PC-3 (cell line): ENCODE measurements around the gene GRIK1. TPM values are rescaled to one million over a fixed set of nuclear protein-coding genes. Genes with fewer than 3 reads are reported as not detected.

Experiments
- ATAC-seq: fragments of 200-7000 bp; cut with Tn5 transposase; 2 replicates; pipeline ENCODE4 v1.9.1; 2020; ENCODE audit warnings: mild to moderate bottlenecking, moderate library complexity
- BruUV-seq: library from RNA; stranded (reverse); fragments of 400-500 nt; replicated peaks from 2 replicates; lab custom pipeline; 2021; lab: Mats Ljungman, UMichigan
- CTCF ChIA-PET: fragments of 300-600 bp; sonication (Branson Sonifier 250); formaldehyde crosslinking; loops from one replicate; lab custom pipeline; 2022; ENCODE audit warnings: antibody characterized with exemption; lab: Charles Lee
- POLR2A ChIA-PET: fragments of 300-600 bp; sonication (Branson Sonifier 250); formaldehyde crosslinking; loops from one replicate; lab custom pipeline; 2022; ENCODE audit warnings: antibody characterized with exemption; ENCODE audit not compliant: unreplicated experiment; lab: Charles Lee
- DNase-seq: peaks from one replicate; pipeline ENCODE4 v3.0.0-alpha.2; 2015
- H2AFZ ChIP-seq: fragments of 300-600 bp; sonication (generic); 2 replicates; pipeline ENCODE4 v1.6.0; 2016; ENCODE audit warnings: antibody characterized with exemption, low read length
- H3F3A ChIP-seq: fragments of 300-600 bp; sonication (generic); one replicate; pipeline ENCODE4 v1.6.0; 2017; ENCODE audit warnings: antibody characterized with exemption, low read length, control low read depth, mild to moderate bottlenecking; ENCODE audit not compliant: unreplicated experiment
- H3K27ac ChIP-seq: fragments of 300-600 bp; sonication (generic); 2 replicates; pipeline ENCODE4 v1.5.1; 2016; ENCODE audit warnings: mild to moderate bottlenecking, low read length
- H3K27me3 ChIP-seq: fragments of 300-600 bp; sonication (generic); 2 replicates; pipeline ENCODE4 v1.6.1; 2016; ENCODE audit warnings: low read length, mixed read lengths
- H3K36me3 ChIP-seq: fragments of 300-600 bp; sonication (generic); 2 replicates; pipeline ENCODE4 v1.6.1; 2016; ENCODE audit warnings: low read depth, mixed run types, low read length, mixed read lengths
- H3K4me1 ChIP-seq: fragments of 300-600 bp; sonication (generic); 2 replicates; pipeline ENCODE4 v1.5.1; 2016; ENCODE audit warnings: low read length; ENCODE audit not compliant: insufficient read depth
- H3K4me2 ChIP-seq: fragments of 300-600 bp; sonication (generic); 2 replicates; pipeline ENCODE4 v1.6.0; 2016; ENCODE audit warnings: low read length
- H3K4me3 ChIP-seq: fragments of 300-600 bp; sonication (generic); 2 replicates; pipeline ENCODE4 v1.5.1; 2016; ENCODE audit warnings: mild to moderate bottlenecking, low read length, mixed read lengths
- H3K79me2 ChIP-seq: fragments of 300-600 bp; sonication (generic); 2 replicates; pipeline ENCODE4 v1.6.1; 2017; ENCODE audit warnings: low read length, mixed read lengths
- H3K9ac ChIP-seq: fragments of 300-600 bp; sonication (generic); 2 replicates; pipeline ENCODE4 v1.6.0; 2016; ENCODE audit warnings: mild to moderate bottlenecking, low read length
- H3K9me2 ChIP-seq: fragments of 300-600 bp; sonication (generic); replicated peaks from 2 replicates; pipeline ENCODE4 v1.6.1; 2016; ENCODE audit warnings: mixed run types, low read length, mixed read lengths
- H3K9me3 ChIP-seq: fragments of 300-600 bp; sonication (generic); 2 replicates; pipeline ENCODE4 v1.6.1; 2016; ENCODE audit warnings: low read length, mixed read lengths
- H4K20me1 ChIP-seq: fragments of 300-600 bp; sonication (generic); 2 replicates; pipeline ENCODE4 v1.6.1; 2016; ENCODE audit warnings: low read length, mixed read lengths
- EZH2 ChIP-seq: fragments of 300-600 bp; sonication (generic); IDR thresholded peaks from one replicate; pipeline ENCODE4 v1.6.1; 2017; ENCODE audit warnings: antibody characterized with exemption, mild to moderate bottlenecking, low read length; ENCODE audit not compliant: unreplicated experiment
- EZH2phosphoT487 ChIP-seq: fragments of 300-600 bp; sonication (generic); IDR thresholded peaks from 2 replicates; pipeline ENCODE4 v1.6.1; 2018; ENCODE audit warnings: mild to moderate bottlenecking, antibody characterized with exemption, low read length, borderline replicate concordance
- intact Hi-C: fragments of 100-400 bp; cut with micrococcal nuclease; formaldehyde crosslinking; loops from 2 replicates; pipeline ENCODE4 v1.9.0; 2023
- total RNA-seq: library from RNA; depleted of rRNA; stranded (reverse); fragments of >200 nt; gene quantifications from 2 replicates; pipeline ENCODE4 v1.2.3, GENCODE V29; 2014
- TF ChIP-seq, protein P1 (sequence below): fragments of 300-600 bp; sonication (generic); conservative IDR thresholded peaks from 2 replicates; pipeline ENCODE4 v1.5.1; 2017; ENCODE audit warnings: antibody characterized with exemption, low read depth, mild to moderate bottlenecking, low read length

The GRIK1 gene
- total RNA-seq, 1 experiment from 2014 or later, result not detected

DNA sequence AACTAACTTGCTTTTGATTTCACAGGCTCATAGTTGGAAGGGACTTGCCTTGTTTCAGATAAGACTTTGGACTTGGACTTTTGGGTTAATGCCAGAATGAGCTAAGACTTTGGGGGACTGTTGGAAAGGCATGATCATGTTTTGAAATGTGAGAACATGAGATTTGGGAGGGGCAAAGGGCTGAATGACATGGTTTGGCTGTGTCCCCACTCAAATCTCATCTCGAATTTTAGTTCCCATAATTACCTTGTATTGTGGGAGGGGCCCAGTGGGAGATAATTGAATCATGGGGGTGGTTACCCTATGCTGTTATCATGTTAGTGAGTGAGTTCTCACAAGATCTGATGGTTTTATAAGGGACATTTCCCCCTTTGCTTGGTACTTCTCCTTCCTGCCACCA is 222.1 kb downstream of the GRIK1 start:
- TF ChIP-seq, protein P1, sequence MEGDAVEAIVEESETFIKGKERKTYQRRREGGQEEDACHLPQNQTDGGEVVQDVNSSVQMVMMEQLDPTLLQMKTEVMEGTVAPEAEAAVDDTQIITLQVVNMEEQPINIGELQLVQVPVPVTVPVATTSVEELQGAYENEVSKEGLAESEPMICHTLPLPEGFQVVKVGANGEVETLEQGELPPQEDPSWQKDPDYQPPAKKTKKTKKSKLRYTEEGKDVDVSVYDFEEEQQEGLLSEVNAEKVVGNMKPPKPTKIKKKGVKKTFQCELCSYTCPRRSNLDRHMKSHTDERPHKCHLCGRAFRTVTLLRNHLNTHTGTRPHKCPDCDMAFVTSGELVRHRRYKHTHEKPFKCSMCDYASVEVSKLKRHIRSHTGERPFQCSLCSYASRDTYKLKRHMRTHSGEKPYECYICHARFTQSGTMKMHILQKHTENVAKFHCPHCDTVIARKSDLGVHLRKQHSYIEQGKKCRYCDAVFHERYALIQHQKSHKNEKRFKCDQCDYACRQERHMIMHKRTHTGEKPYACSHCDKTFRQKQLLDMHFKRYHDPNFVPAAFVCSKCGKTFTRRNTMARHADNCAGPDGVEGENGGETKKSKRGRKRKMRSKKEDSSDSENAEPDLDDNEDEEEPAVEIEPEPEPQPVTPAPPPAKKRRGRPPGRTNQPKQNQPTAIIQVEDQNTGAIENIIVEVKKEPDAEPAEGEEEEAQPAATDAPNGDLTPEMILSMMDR, result no peak
- TF ChIP-seq EZH2phosphoT487 (no peak), EZH2 (no peak)
- no peak for DNase-seq
- Histone ChIP-seq H3K36me3 (no peaks in the 10 kb centered on the region), H4K20me1 (no peaks in the 10 kb centered on the region), H3K9ac (no peak overlapping the region), H2AFZ (no peak overlapping the region), H3K79me2 (no peaks in the 10 kb centered on the region), H3K9me3 (no peaks in the 10 kb centered on the region), H3K4me1 (no peaks in the 10 kb centered on the region), H3K27me3 (no peaks in the 10 kb centered on the region), H3K4me3 (no peak overlapping the region), H3K4me2 (no peak overlapping the region), H3K27ac (no peak overlapping the region), H3K9me2 (no peaks in the 10 kb centered on the region), H3F3A (no peaks in the 10 kb centered on the region)
- no TSS peak for BruUV-seq
- intact Hi-C loops, result no loop called here
- ChIA-PET POLR2A (no interaction called here), CTCF (no interaction called here)
- ATAC-seq, result no peak

DNA sequence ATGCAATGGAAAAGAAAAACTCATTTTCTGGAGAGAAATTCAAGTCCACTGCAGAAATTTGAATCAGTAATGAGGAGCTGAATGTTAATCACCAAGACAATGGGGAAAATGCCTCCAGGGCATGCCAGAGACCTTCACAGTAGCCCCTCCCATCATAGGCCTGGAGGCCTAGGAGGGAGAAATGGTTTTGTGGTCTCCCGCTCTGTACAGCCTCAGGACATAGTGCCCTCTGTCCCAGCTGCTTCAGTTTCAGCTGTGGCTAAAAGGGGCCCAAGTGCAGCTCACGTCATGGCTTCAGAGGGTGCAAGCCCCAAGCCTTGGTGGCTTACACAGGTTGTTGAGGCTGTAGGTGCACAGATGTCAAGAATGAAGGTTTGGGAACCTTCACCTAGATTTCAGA is 223.0 kb downstream of the GRIK1 start:
- ATAC-seq (no peak), DNase-seq (no peak)
- Histone ChIP-seq H3K9ac (no peak overlapping the region), H3K4me2 (no peak overlapping the region), H3F3A (no peaks in the 10 kb centered on the region), H3K4me1 (no peaks in the 10 kb centered on the region), H3K9me2 (no peaks in the 10 kb centered on the region), H3K36me3 (no peaks in the 10 kb centered on the region), H2AFZ (no peak overlapping the region), H4K20me1 (no peaks in the 10 kb centered on the region), H3K27me3 (no peaks in the 10 kb centered on the region), H3K79me2 (no peaks in the 10 kb centered on the region), H3K4me3 (no peak overlapping the region), H3K27ac (no peak overlapping the region), H3K9me3 (no peaks in the 10 kb centered on the region)
- ChIA-PET CTCF (no interaction called here), POLR2A (no interaction called here)
- TF ChIP-seq EZH2, result no peak
- no peak for TF ChIP-seq EZH2phosphoT487
- TF ChIP-seq, protein P1, result no peak
- BruUV-seq, result no TSS peak
- intact Hi-C loops, result no loop called here

DNA sequence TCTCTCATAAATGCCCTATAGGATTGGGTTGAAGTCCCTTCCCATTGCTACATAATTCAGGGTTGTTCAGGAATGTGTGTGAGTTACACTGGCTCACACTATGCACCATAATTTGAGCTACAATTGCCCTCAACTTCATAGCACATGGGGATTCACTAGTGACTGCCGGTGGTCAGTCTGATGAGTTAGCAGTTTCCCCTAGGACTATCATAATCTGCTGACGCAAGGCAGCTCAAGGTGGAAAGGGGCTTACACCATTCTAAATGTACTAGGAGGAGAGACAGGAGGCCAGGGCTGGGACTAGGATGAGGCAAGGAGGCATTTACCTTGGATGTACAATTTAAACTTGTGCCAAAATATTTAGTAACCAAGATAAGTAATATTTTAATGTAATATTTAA is 224.7 kb downstream of the GRIK1 start:
- intact Hi-C loops, result no loop called here
- ATAC-seq, result no peak
- no peaks in the 10 kb centered on the region for H3K36me3 ChIP-seq
- H3K27me3 ChIP-seq, result no peaks in the 10 kb centered on the region
- H3K4me3 ChIP-seq, result no peak overlapping the region
- no peak for DNase-seq
- POLR2A ChIA-PET, result no interaction called here
- H3K9ac ChIP-seq, result no peak overlapping the region
- CTCF ChIA-PET, result no interaction called here
- no peak overlapping the region for H3K4me2 ChIP-seq
- no peaks in the 10 kb centered on the region for H3K79me2 ChIP-seq
- no peak overlapping the region for H3K27ac ChIP-seq
- H3K9me2 ChIP-seq, result no peaks in the 10 kb centered on the region
- H3F3A ChIP-seq, result no peaks in the 10 kb centered on the region
- H3K4me1 ChIP-seq, result no peaks in the 10 kb centered on the region
- no peaks in the 10 kb centered on the region for H3K9me3 ChIP-seq
- H4K20me1 ChIP-seq, result no peaks in the 10 kb centered on the region
- BruUV-seq, result no TSS peak
- no peak for TF ChIP-seq EZH2
- no peak overlapping the region for H2AFZ ChIP-seq
